Hepatocyte (in vitro differentiated cells): ENCODE results near the gene NXPH4. TPM values are rescaled to one million over a fixed set of nuclear protein-coding genes. Genes with fewer than 3 reads are reported as not detected.

ENCODE experiments used
- DNase-seq: peaks from one replicate; pipeline ENCODE4 v3.0.0-alpha.2; 2016; ENCODE audit warnings: low spot score
- H2AFZ ChIP-seq: fragments of 200-600 bp; sonication (generic); 2 replicates; pipeline ENCODE4 v1.6.0; 2016; ENCODE audit warnings: antibody characterized with exemption, mild to moderate bottlenecking
- H3K27ac ChIP-seq: fragments of 200-600 bp; sonication (generic); 2 replicates; pipeline ENCODE4 v1.5.1; 2016; ENCODE audit warnings: mild to moderate bottlenecking
- H3K27me3 ChIP-seq: fragments of 200-600 bp; sonication (generic); 2 replicates; pipeline ENCODE4 v1.6.1; 2016
- H3K36me3 ChIP-seq: fragments of 200-600 bp; sonication (generic); replicated peaks from 2 replicates; pipeline ENCODE4 v1.5.1; 2016; ENCODE audit warnings: low read depth; ENCODE audit not compliant: insufficient read depth
- H3K4me1 ChIP-seq: fragments of 200-600 bp; sonication (generic); 2 replicates; pipeline ENCODE4 v1.5.1; 2016; ENCODE audit warnings: mild to moderate bottlenecking, moderate library complexity; ENCODE audit not compliant: insufficient read depth
- H3K4me2 ChIP-seq: fragments of 200-600 bp; sonication (generic); 2 replicates; pipeline ENCODE4 v1.6.0; 2016
- H3K4me3 ChIP-seq: fragments of 200-600 bp; sonication (generic); 2 replicates; pipeline ENCODE4 v1.5.1; 2016; ENCODE audit warnings: mild to moderate bottlenecking
- H3K79me2 ChIP-seq: fragments of 200-600 bp; sonication (generic); 2 replicates; pipeline ENCODE4 v1.6.0; 2017; ENCODE audit warnings: mild to moderate bottlenecking
- H3K9me2 ChIP-seq: fragments of 200-600 bp; sonication (generic); replicated peaks from 2 replicates; pipeline ENCODE4 v1.6.0; 2017; ENCODE audit warnings: mild to moderate bottlenecking; ENCODE audit not compliant: insufficient read depth
- H3K9me3 ChIP-seq: fragments of 200-600 bp; sonication (generic); 2 replicates; pipeline ENCODE4 v1.5.1; 2016; ENCODE audit warnings: low read depth, mild to moderate bottlenecking
- H4K20me1 ChIP-seq: fragments of 200-600 bp; sonication (generic); 2 replicates; pipeline ENCODE4 v1.6.0; 2016; ENCODE audit warnings: mild to moderate bottlenecking; ENCODE audit not compliant: insufficient read depth, poor library complexity, severe bottlenecking
- EZH2 ChIP-seq: fragments of 200-600 bp; sonication (generic); IDR thresholded peaks from 2 replicates; pipeline ENCODE4 v1.6.1; 2016; ENCODE audit warnings: antibody characterized with exemption, mild to moderate bottlenecking, borderline replicate concordance
- EZH2phosphoT487 ChIP-seq: fragments of 200-600 bp; sonication (generic); IDR thresholded peaks from one replicate; pipeline ENCODE4 v1.6.1; 2018; ENCODE audit warnings: antibody characterized with exemption, mild to moderate bottlenecking, low read depth, moderate library complexity; ENCODE audit not compliant: unreplicated experiment, severe bottlenecking
- whole genome bisulfite sequencing: methylation state at CpG from one replicate; pipeline ENCODE4 v1.1.6; 2016; ENCODE audit warnings: low lambda C conversion rate; ENCODE audit errors: missing lambda C conversion rate; 5-methylcytosine and 5-hydroxymethylcytosine counted together
- polyA plus RNA-seq: library from polyadenylated mRNA; unstranded; fragments of >200 nt; fragmentation: Nextera tagmentation; extraction: Ambion mirVana; gene quantifications from 2 replicates; pipeline ENCODE4 v1.2.1, GENCODE V29; 2016
- total RNA-seq: library from RNA; depleted of rRNA; stranded (reverse); fragments of >200 nt; gene quantifications from 2 replicates; pipeline ENCODE4 v1.2.3, GENCODE V29; 2014
- TF ChIP-seq, protein P1 (sequence below): fragments of 200-600 bp; sonication (generic); IDR thresholded peaks from 2 replicates; pipeline ENCODE4 v1.5.1; 2016; ENCODE audit warnings: antibody characterized with exemption, mild to moderate bottlenecking; ENCODE audit not compliant: poor library complexity

NXPH4 gene
- total and polyA plus RNA-seq, 2 experiments from 2014 or later, result 1.1 to 3.3 TPM

DNA sequence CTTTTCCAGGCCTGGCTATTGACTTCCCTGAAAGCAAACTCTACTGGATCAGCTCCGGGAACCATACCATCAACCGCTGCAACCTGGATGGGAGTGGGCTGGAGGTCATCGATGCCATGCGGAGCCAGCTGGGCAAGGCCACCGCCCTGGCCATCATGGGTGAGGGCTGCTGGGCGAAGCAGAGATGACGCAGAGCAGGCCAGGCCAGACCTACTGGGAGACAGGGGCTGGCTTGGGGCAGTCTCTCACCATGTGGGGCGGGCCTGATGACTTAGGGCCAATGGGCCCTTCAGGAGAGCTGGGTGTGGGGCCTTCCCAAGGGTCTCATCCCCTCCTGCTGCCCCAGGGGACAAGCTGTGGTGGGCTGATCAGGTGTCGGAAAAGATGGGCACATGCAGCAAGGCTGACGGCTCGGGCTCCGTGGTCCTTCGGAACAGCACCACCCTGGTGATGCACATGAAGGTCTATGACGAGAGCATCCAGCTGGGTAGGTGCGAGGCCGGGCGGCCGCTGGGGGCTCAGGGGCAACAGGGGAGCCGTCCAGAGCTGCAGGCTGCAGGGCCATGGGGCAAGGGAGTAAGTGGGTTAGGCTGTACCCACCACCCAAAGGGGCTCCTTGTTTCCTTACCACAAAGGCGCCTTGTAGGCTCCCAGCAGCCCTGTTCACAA is 36.1 kb upstream of the NXPH4 start:
- H3K79me2 ChIP-seq, result no peaks in the 10 kb centered on the region
- H3K9me2 ChIP-seq, result no peaks in the 10 kb centered on the region
- no peaks in the 10 kb centered on the region for H3K27me3 ChIP-seq
- no peak overlapping the region for H3K27ac ChIP-seq
- H3K4me1 ChIP-seq, result no peaks in the 10 kb centered on the region
- WGBS, result 96% methylated on average over 20 of the region's 20 CpGs
- TF ChIP-seq, protein P1, sequence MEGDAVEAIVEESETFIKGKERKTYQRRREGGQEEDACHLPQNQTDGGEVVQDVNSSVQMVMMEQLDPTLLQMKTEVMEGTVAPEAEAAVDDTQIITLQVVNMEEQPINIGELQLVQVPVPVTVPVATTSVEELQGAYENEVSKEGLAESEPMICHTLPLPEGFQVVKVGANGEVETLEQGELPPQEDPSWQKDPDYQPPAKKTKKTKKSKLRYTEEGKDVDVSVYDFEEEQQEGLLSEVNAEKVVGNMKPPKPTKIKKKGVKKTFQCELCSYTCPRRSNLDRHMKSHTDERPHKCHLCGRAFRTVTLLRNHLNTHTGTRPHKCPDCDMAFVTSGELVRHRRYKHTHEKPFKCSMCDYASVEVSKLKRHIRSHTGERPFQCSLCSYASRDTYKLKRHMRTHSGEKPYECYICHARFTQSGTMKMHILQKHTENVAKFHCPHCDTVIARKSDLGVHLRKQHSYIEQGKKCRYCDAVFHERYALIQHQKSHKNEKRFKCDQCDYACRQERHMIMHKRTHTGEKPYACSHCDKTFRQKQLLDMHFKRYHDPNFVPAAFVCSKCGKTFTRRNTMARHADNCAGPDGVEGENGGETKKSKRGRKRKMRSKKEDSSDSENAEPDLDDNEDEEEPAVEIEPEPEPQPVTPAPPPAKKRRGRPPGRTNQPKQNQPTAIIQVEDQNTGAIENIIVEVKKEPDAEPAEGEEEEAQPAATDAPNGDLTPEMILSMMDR, result no peak
- TF ChIP-seq EZH2phosphoT487 (no peak), EZH2 (no peak)
- H2AFZ ChIP-seq, result no peak overlapping the region
- no peaks in the 10 kb centered on the region for H3K9me3 ChIP-seq
- DNase-seq, result no peak
- no peaks in the 10 kb centered on the region for H3K36me3 ChIP-seq
- no peak overlapping the region for H3K4me2 ChIP-seq
- no peak overlapping the region for H3K4me3 ChIP-seq
- no peaks in the 10 kb centered on the region for H4K20me1 ChIP-seq

DNA sequence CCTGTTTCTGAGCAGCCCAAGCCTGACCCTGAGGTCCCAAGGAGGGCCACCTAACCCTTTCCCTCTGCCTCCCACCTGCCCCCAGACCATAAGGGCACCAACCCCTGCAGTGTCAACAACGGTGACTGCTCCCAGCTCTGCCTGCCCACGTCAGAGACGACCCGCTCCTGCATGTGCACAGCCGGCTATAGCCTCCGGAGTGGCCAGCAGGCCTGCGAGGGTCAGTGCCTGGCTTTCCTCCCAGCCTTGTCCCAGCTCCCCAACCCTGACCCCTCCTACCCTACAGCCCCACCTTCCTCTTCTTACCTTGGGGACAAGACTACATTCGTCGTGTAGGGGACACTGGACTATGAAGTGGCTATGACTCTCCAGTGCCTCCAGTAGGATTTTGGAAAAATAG is 35.5 kb upstream of the NXPH4 start:
- H3K4me2 ChIP-seq, result no peak overlapping the region
- no peaks in the 10 kb centered on the region for H4K20me1 ChIP-seq
- no peak overlapping the region for H2AFZ ChIP-seq
- WGBS, result 63% methylated on average over 9 of the region's 9 CpGs
- no peaks in the 10 kb centered on the region for H3K4me1 ChIP-seq
- H3K36me3 ChIP-seq, result no peaks in the 10 kb centered on the region
- H3K9me2 ChIP-seq, result no peaks in the 10 kb centered on the region
- TF ChIP-seq, protein P1, result no peak
- TF ChIP-seq EZH2phosphoT487, result no peak
- TF ChIP-seq EZH2, result no peak
- H3K4me3 ChIP-seq, result no peak overlapping the region
- peak overlapping the region; percentile 17 for H3K27ac ChIP-seq
- no peaks in the 10 kb centered on the region for H3K9me3 ChIP-seq
- DNase-seq, result no peak
- no peaks in the 10 kb centered on the region for H3K79me2 ChIP-seq
- H3K27me3 ChIP-seq, result no peaks in the 10 kb centered on the region

DNA sequence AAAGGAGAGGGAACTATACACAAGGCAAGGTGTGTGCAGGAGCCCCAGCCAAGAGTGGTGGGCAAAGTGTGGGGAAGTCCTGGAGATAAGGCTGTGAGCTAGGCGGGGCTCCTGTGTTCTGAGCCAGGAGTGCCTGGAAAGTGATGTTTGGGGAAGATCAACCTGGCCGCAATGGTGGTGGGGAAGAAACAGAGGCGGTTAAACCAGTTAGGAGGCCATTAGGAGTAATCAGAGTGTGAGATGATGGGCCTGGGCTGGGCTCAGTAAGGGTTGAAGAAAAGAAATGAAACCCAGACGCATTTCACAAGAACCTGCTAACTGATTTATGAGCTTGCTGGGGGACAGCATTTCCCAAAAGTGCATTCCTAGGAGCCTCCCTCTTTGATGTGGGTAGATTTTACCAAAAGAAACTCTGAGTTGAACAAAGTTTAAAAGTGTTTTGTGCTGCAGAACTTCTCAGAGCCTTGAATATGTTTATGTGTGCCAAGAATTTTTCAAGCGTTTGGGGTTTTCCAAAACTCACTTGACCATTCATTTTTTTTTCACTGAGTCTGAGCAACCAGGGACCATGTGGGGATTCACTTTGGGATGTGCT is 34.9 kb upstream of the NXPH4 start:
- H3K36me3 ChIP-seq, result no peaks in the 10 kb centered on the region

More for the DNA sequence above, 34.9 kb upstream of the NXPH4 start:
- DNase-seq, result no peak
- Histone ChIP-seq H3K27me3 (no peaks in the 10 kb centered on the region), H3K9me3 (no peaks in the 10 kb centered on the region), H4K20me1 (no peaks in the 10 kb centered on the region), H2AFZ (no peak overlapping the region), H3K9me2 (no peaks in the 10 kb centered on the region), H3K4me3 (no peak overlapping the region), H3K4me1 (no peaks in the 10 kb centered on the region), H3K79me2 (no peaks in the 10 kb centered on the region), H3K4me2 (no peak overlapping the region), H3K27ac (peak overlapping the region; percentile 28)
- 52% methylated on average over 5 of the region's 5 CpGs for WGBS
- TF ChIP-seq, protein P1, result no peak
- TF ChIP-seq EZH2phosphoT487 (no peak), EZH2 (no peak)
